ENCODE data around the gene SLC22A4. TPM values are rescaled to one million over a fixed set of nuclear protein-coding genes. Genes with fewer than 3 reads are reported as not detected.

SLC22A4 gene
- total and polyA plus RNA-seq, 3 experiments from 2014 or later, result 0.15 to 2.9 (median 2.6) TPM

DNA sequence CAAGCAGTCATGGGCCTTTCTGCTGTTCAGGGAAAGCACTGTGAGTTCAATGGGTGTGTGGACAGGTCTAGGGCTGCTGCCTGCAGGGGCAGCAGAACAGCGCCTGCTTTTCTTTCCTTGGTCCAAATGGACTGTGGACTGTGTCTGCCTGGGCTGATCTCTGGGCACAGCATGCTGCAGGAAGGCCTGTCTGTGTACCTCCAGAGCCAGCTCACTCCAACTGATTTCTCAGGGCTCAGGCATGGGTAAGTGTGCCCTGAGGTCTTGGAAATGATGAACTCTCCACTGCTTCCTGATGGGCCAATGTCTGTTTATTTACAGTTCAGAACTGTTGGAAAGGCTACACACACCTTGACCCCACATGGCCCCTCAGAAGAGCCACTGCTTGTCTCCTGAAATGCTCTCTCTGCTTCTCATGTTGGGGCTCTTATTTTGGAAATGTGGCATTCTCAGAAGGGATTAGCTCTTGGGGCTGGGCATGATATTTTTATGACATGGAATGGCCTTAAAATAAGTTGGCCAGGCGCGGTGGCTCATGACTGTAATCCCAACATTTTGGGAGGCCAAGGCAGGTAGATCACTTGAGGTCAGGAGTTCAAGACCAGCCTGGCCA lies 27.0 kb downstream of the SLC22A4 start:
- H3K27ac Mint-ChIP-seq, result peak overlapping the region in 1 of 8 donors; percentile 49
- Histone ChIP-seq H3K4me3 (ENCODE audit: low read length) (no peak overlapping the region), H3K9me3 (ENCODE audit: low read length) (no peaks in the 10 kb centered on the region), H3K27ac (ENCODE audit: low read depth, low read length) (no peak overlapping the region), H3K36me3 (ENCODE audit: insufficient read depth, low read length) (no peaks in the 10 kb centered on the region), H3K4me1 (ENCODE audit: insufficient read depth, low read length) (no peaks in the 10 kb centered on the region), H3K27me3 (ENCODE audit: insufficient read depth, low read length, poor library complexity, severe bottlenecking) (no peaks in the 10 kb centered on the region)
- no peaks in the 10 kb centered on the region for H3K9me3 Mint-ChIP-seq
- CTCF ChIA-PET, result interaction anchor here (1.0 kb wide), 1 partner anchor 10 kb away, joined by 3 read pairs; no protein-coding TSS in a partner anchor
- POLR2A ChIA-PET, result no interaction called here
- no peak for DNase-seq
- H3K4me3 Mint-ChIP-seq, result no peak overlapping the region
- no peaks in the 10 kb centered on the region for H3K4me1 Mint-ChIP-seq
- H3K36me3 Mint-ChIP-seq, result peaks cover 0 to 4% (median 1%) of the 10 kb centered on the region in 3 donors
- H3K27me3 Mint-ChIP-seq, result no peaks in the 10 kb centered on the region

DNA sequence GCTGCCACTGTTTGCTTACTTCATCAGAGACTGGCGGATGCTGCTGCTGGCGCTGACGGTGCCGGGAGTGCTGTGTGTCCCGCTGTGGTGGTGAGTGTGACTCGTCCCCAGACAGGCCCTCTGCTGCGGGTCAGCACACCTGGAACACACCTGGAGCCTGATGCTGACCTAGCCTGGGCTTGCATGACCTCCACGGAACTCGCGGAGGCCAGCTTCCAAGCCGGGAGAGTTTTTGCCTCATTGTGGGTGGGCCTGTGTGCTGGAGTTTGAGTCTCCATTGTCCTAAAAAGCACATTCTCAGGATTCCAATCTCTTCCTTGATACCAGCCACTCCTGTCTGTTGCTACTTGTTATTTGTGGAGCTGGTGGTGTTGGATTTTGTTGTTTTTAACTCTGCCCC lies 28.1 kb downstream of the SLC22A4 start:
- Mint-ChIP-seq H3K27ac (no peak overlapping the region), H3K4me3 (no peak overlapping the region), H3K9me3 (no peaks in the 10 kb centered on the region), H3K36me3 (peaks cover 0 to 4% (median 1%) of the 10 kb centered on the region in 3 donors), H3K4me1 (no peaks in the 10 kb centered on the region), H3K27me3 (no peaks in the 10 kb centered on the region)
- Histone ChIP-seq H3K27me3 (ENCODE audit: insufficient read depth, low read length, poor library complexity, severe bottlenecking) (no peaks in the 10 kb centered on the region), H3K9me3 (ENCODE audit: low read length) (no peaks in the 10 kb centered on the region), H3K36me3 (ENCODE audit: insufficient read depth, low read length) (no peaks in the 10 kb centered on the region), H3K4me1 (ENCODE audit: insufficient read depth, low read length) (no peaks in the 10 kb centered on the region), H3K4me3 (ENCODE audit: low read length) (no peak overlapping the region), H3K27ac (ENCODE audit: low read depth, low read length) (no peak overlapping the region)
- ChIA-PET POLR2A (no interaction called here), CTCF (interaction anchor here (1.0 to 1.3 kb wide), 2 partner anchors 11 to 12 kb away, joined by 3 to 4 read pairs; no protein-coding TSS in a partner anchor)
- DNase-seq, result no peak

DNA sequence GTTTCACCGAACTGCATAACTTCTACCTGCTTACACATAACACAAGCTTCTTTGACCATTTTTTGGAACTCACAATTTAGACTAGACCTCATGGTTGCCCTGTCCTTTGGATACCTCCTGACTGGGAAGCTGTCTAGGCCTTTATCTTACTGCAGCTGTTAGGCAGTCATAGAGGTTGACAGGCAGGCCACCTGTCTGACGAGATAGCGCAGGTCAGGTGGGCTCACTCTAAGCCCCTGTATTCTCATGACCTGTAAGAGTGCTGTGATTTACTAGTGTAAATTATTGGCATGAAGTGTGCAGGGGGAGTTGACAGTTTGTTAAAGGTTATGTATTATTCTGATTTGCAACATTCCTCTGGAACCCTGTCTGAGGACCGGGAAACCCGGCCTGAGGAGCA lies 29.0 kb downstream of the SLC22A4 start:
- Histone ChIP-seq H3K36me3 (ENCODE audit: insufficient read depth, low read length) (no peaks in the 10 kb centered on the region), H3K9me3 (ENCODE audit: low read length) (no peaks in the 10 kb centered on the region), H3K4me1 (ENCODE audit: insufficient read depth, low read length) (no peaks in the 10 kb centered on the region), H3K27me3 (ENCODE audit: insufficient read depth, low read length, poor library complexity, severe bottlenecking) (no peaks in the 10 kb centered on the region), H3K4me3 (ENCODE audit: low read length) (no peak overlapping the region), H3K27ac (ENCODE audit: low read depth, low read length) (no peak overlapping the region)
- Mint-ChIP-seq H3K4me1 (no peaks in the 10 kb centered on the region), H3K4me3 (no peak overlapping the region), H3K27me3 (peaks cover 0 to 1% of the 10 kb centered on the region in 2 donors), H3K9me3 (no peaks in the 10 kb centered on the region), H3K27ac (no peak overlapping the region), H3K36me3 (peaks cover 0 to 4% (median 1%) of the 10 kb centered on the region in 3 donors)
- DNase-seq, result no peak
- ChIA-PET POLR2A (interaction anchor here (0.5 kb wide), 1 partner anchor 713 kb away, joined by 3 read pairs; no protein-coding TSS in a partner anchor), CTCF (interaction anchor here (1.3 kb wide), 1 partner anchor 11 kb away, joined by 4 read pairs; no protein-coding TSS in a partner anchor)

DNA sequence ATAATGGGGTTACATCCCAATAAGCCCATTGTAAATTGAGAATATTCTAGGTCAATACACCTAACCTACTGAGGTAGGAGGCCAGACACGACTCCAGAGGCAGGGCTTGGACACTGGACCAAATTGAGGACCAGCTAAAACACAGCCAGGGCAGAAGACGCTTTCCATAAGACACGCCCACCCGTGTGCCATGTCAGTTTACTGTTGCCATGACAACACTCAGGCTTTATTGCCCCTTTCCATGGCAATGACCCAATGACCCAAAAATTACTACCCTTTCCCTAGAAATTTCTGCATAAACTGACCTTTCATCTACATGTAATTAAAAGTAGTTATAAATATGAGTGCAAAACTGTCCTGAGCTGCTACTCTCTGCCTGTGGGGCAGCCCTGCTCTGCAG lies 31.5 kb downstream of the SLC22A4 start:
- H3K4me3 Mint-ChIP-seq, result no peak overlapping the region
- peaks cover 0 to 1% (median 0%) of the 10 kb centered on the region in 3 donors for H3K36me3 Mint-ChIP-seq
- CTCF ChIA-PET, result interaction anchor here (0.9 to 1.5 kb wide), 2 partner anchors 10 to 60 kb away, joined by 3 to 4 read pairs; no protein-coding TSS in a partner anchor
- no peak overlapping the region for H3K27ac Mint-ChIP-seq
- Histone ChIP-seq H3K4me1 (ENCODE audit: insufficient read depth, low read length) (no peaks in the 10 kb centered on the region), H3K36me3 (ENCODE audit: insufficient read depth, low read length) (no peaks in the 10 kb centered on the region), H3K4me3 (ENCODE audit: low read length) (no peak overlapping the region), H3K27me3 (ENCODE audit: insufficient read depth, low read length, poor library complexity, severe bottlenecking) (no peaks in the 10 kb centered on the region), H3K27ac (ENCODE audit: low read depth, low read length) (no peak overlapping the region), H3K9me3 (ENCODE audit: low read length) (no peaks in the 10 kb centered on the region)
- H3K9me3 Mint-ChIP-seq, result no peaks in the 10 kb centered on the region
- no peaks in the 10 kb centered on the region for H3K4me1 Mint-ChIP-seq
- H3K27me3 Mint-ChIP-seq, result peaks cover 0 to 1% of the 10 kb centered on the region in 2 donors
- DNase-seq, result no peak
- POLR2A ChIA-PET, result no interaction called here

DNA sequence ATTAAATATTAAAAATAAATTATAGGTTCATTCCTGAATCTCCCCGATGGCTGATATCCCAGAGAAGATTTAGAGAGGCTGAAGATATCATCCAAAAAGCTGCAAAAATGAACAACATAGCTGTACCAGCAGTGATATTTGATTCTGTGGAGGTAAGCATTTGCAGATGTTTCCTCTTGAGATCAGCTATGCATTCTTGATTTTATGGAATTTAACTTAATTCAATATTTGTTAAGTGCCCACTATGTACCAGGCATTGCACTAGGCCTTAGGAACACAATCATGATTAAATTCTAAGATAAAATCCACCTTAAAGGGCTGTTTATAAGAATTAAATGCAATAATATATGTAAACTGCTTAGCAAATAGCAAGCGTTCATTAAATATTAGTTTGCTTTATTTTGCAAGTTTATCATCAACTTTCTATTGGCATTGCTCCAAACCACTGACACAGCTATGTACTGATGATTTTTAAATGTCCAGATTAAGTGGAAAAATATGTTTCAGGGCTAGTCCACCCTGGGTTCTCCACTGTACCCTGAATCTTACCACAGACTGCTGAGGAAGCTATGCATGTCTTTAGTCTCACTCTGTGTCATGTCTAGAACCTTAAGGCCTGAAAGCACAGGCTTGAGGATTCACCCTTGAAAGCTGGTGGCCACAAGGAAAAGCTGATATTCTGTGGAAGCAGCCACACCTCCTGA lies 33.2 kb downstream of the SLC22A4 start:
- no peak for DNase-seq
- Histone ChIP-seq H3K36me3 (ENCODE audit: insufficient read depth, low read length) (no peaks in the 10 kb centered on the region), H3K27ac (ENCODE audit: low read depth, low read length) (no peak overlapping the region), H3K4me3 (ENCODE audit: low read length) (no peak overlapping the region), H3K4me1 (ENCODE audit: insufficient read depth, low read length) (no peaks in the 10 kb centered on the region), H3K9me3 (ENCODE audit: low read length) (no peaks in the 10 kb centered on the region), H3K27me3 (ENCODE audit: insufficient read depth, low read length, poor library complexity, severe bottlenecking) (no peaks in the 10 kb centered on the region)
- Mint-ChIP-seq H3K9me3 (no peaks in the 10 kb centered on the region), H3K4me3 (no peak overlapping the region), H3K27ac (no peak overlapping the region), H3K36me3 (peaks cover 0 to 4% (median 0%) of the 10 kb centered on the region in 3 donors), H3K4me1 (no peaks in the 10 kb centered on the region), H3K27me3 (peaks cover 0 to 3% of the 10 kb centered on the region in 2 donors)
- ChIA-PET POLR2A (no interaction called here), CTCF (interaction anchor here (1.5 kb wide), 1 partner anchor 8 kb away, joined by 4 read pairs; no protein-coding TSS in a partner anchor)

DNA sequence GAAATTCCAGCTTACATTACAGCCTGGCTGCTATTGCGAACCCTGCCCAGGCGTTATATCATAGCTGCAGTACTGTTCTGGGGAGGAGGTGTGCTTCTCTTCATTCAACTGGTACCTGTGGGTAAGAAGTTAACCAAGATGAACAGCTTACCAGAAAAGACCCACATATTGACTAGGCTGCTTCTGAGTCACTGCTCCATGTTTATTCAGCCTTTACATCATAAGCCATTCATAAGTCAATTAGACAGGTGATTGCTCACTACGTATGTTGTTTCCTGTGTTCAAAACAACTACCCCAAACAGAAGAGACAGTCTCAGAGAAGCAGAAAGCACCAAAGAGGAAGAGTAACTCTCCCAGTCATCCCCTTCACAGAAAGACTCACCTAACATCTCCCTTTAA lies 40.6 kb downstream of the SLC22A4 start:
- DNase-seq, result no peak
- Histone ChIP-seq H3K36me3 (ENCODE audit: insufficient read depth, low read length) (no peaks in the 10 kb centered on the region), H3K27ac (ENCODE audit: low read depth, low read length) (no peak overlapping the region), H3K9me3 (ENCODE audit: low read length) (no peaks in the 10 kb centered on the region), H3K4me1 (ENCODE audit: insufficient read depth, low read length) (no peaks in the 10 kb centered on the region), H3K4me3 (ENCODE audit: low read length) (no peak overlapping the region), H3K27me3 (ENCODE audit: insufficient read depth, low read length, poor library complexity, severe bottlenecking) (no peaks in the 10 kb centered on the region)
- POLR2A ChIA-PET, result no interaction called here
- Mint-ChIP-seq H3K4me3 (no peak overlapping the region), H3K9me3 (no peaks in the 10 kb centered on the region), H3K4me1 (peaks cover 0 to 6% (median 0%) of the 10 kb centered on the region in 3 donors), H3K27me3 (peaks cover 0 to 2% of the 10 kb centered on the region in 2 donors), H3K27ac (no peak overlapping the region), H3K36me3 (peaks cover 0 to 3% (median 3%) of the 10 kb centered on the region in 3 donors)
- CTCF ChIA-PET, result interaction anchor here (1.1 to 1.3 kb wide), 2 partner anchors 8 to 12 kb away, joined by 4 read pairs; no protein-coding TSS in a partner anchor

DNA sequence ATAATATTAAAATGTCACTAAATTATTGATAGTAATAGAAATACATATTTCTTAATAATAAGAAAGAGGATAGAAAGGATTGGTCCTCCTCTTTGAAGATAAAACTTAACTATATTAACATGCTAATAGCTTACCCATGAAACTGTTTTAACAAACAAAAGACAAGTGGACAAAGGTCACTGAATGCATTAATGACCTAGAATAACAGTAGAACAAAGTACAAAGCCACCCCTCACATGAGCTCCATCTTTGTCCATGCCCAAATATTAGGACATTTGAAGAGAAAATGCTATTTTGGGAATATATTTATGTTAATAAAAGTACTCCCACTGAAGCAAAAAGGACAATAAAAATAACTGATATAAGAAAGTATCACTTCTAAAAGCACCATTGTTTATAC lies 41.2 kb downstream of the SLC22A4 start:
- Mint-ChIP-seq H3K27me3 (peaks cover 0 to 2% of the 10 kb centered on the region in 2 donors), H3K9me3 (no peaks in the 10 kb centered on the region), H3K36me3 (peaks cover 0 to 3% (median 3%) of the 10 kb centered on the region in 3 donors), H3K4me3 (no peak overlapping the region), H3K4me1 (peaks cover 0 to 6% (median 0%) of the 10 kb centered on the region in 3 donors), H3K27ac (no peak overlapping the region)
- Histone ChIP-seq H3K9me3 (ENCODE audit: low read length) (no peaks in the 10 kb centered on the region), H3K4me3 (ENCODE audit: low read length) (no peak overlapping the region), H3K27ac (ENCODE audit: low read depth, low read length) (no peak overlapping the region), H3K27me3 (ENCODE audit: insufficient read depth, low read length, poor library complexity, severe bottlenecking) (no peaks in the 10 kb centered on the region), H3K4me1 (ENCODE audit: insufficient read depth, low read length) (no peaks in the 10 kb centered on the region), H3K36me3 (ENCODE audit: insufficient read depth, low read length) (no peaks in the 10 kb centered on the region)
- CTCF ChIA-PET, result interaction anchor here (1.1 kb wide), 1 partner anchor 9 kb away, joined by 4 read pairs; no protein-coding TSS in a partner anchor
- no peak for DNase-seq
- POLR2A ChIA-PET, result no interaction called here

DNA sequence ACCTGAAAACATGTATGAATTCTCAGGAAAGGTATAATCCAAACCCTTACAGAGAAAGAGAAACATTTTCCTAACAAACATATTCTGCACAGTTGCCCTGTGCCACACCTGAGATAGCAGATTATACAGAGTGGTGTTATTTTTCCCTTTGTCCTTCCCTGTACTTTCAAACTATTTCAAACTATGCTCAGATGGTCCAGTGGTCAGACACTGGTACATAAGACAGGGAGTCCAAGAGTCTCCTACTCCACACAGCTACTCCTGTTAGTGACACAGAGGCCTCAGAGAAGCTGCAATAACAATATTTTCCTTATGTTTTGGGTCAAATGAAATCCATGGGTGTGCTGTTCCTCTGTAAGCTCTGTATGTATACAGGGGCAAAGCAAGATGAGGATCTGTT lies 45.3 kb downstream of the SLC22A4 start:
- ChIA-PET POLR2A (no interaction called here), CTCF (no interaction called here)
- Mint-ChIP-seq H3K4me1 (peaks cover 0 to 6% (median 0%) of the 10 kb centered on the region in 3 donors), H3K9me3 (no peaks in the 10 kb centered on the region), H3K27ac (no peak overlapping the region), H3K36me3 (peaks cover 0 to 3% (median 0%) of the 10 kb centered on the region in 3 donors), H3K4me3 (no peak overlapping the region), H3K27me3 (no peaks in the 10 kb centered on the region)
- H3K36me3 ChIP-seq (ENCODE audit: insufficient read depth, low read length), result no peaks in the 10 kb centered on the region
- H3K9me3 ChIP-seq (ENCODE audit: low read length), result no peaks in the 10 kb centered on the region
- DNase-seq, result no peak
- no peak overlapping the region for H3K4me3 ChIP-seq (ENCODE audit: low read length)
- H3K27ac ChIP-seq (ENCODE audit: low read depth, low read length), result no peak overlapping the region
- H3K27me3 ChIP-seq (ENCODE audit: insufficient read depth, low read length, poor library complexity, severe bottlenecking), result no peaks in the 10 kb centered on the region
- no peaks in the 10 kb centered on the region for H3K4me1 ChIP-seq (ENCODE audit: insufficient read depth, low read length)

All from CD8-positive, alpha-beta memory T cell (primary cell).